PC-3 (cell line): ENCODE measurements around the gene MDM4.

Source experiments
- EZH2 ChIP-seq: fragments of 300-600 bp; sonication (generic); IDR thresholded peaks from one replicate; pipeline ENCODE4 v1.6.1; 2017; ENCODE audit warnings: antibody characterized with exemption, mild to moderate bottlenecking, low read length; ENCODE audit not compliant: unreplicated experiment
- EZH2phosphoT487 ChIP-seq: fragments of 300-600 bp; sonication (generic); IDR thresholded peaks from 2 replicates; pipeline ENCODE4 v1.6.1; 2018; ENCODE audit warnings: mild to moderate bottlenecking, antibody characterized with exemption, low read length, borderline replicate concordance
- TF ChIP-seq, protein P1 (sequence below): fragments of 300-600 bp; sonication (generic); conservative IDR thresholded peaks from 2 replicates; pipeline ENCODE4 v1.5.1; 2017; ENCODE audit warnings: antibody characterized with exemption, low read depth, mild to moderate bottlenecking, low read length

DNA sequence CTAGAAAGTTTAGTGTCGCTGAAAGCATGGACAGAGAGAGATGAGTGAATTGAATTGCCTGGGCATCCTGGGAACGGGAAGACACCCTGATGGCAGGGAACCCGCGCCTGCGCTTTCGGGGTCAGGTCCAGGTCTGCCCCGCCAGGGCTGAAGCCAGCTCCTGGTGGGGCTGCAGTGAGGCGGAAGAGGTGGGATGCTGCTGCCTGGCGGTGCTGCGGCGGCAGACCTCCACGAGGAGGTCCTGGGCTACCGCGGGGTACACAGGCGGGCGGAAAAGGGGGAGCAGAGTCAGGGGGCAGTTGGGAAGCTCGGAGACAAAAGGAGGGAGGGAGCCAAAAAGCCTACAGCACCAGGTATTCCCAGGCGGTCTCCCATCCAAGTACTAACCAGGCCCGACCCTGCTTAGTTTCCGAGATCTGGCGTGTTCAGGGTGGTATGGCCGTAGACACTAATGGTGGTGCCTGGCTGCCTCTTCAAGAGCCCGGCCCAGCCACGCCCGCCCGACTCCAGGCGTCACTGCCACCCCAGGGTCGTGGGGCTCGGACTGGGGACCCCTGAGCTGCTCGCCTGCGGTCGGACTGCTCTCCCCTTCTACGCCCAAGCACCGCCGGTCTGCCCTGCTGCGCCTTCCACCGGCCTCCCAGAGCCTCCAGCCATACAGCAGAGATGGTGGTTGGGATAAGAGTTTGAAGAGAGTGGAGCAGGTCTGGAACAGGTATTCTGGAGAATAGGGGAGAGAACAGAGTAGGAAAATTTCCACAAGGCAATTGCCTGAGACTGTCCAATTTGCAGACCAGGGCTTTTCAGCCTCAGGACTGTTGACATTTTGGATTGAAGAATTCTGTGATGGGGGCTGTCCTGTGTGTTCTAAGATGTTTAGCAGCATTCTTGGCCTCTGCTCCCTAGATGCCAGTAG is 46.1 kb downstream of the MDM4 start:
- TF ChIP-seq, protein P1, sequence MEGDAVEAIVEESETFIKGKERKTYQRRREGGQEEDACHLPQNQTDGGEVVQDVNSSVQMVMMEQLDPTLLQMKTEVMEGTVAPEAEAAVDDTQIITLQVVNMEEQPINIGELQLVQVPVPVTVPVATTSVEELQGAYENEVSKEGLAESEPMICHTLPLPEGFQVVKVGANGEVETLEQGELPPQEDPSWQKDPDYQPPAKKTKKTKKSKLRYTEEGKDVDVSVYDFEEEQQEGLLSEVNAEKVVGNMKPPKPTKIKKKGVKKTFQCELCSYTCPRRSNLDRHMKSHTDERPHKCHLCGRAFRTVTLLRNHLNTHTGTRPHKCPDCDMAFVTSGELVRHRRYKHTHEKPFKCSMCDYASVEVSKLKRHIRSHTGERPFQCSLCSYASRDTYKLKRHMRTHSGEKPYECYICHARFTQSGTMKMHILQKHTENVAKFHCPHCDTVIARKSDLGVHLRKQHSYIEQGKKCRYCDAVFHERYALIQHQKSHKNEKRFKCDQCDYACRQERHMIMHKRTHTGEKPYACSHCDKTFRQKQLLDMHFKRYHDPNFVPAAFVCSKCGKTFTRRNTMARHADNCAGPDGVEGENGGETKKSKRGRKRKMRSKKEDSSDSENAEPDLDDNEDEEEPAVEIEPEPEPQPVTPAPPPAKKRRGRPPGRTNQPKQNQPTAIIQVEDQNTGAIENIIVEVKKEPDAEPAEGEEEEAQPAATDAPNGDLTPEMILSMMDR, result no peak
- no peak for TF ChIP-seq EZH2
- no peak for TF ChIP-seq EZH2phosphoT487
